Spleen (tissue), 11 donors: ENCODE data around the gene CRLF1. TPM values are rescaled to one million over a fixed set of nuclear protein-coding genes. Genes with fewer than 3 reads are reported as not detected.
A peak's percentile ranks its signal among the peaks of the same experiment; 100 is the strongest.

Experiments used
- DNase-seq: peaks from one replicate; pipeline ENCODE4 v3.0.0-alpha.2; 2020
- H3K27ac ChIP-seq, 8 donors: fragments of 200-600 bp; sonication (generic) in 7 of 8; 1 replicate in 4 of 8; 2 replicates in 4 of 8; pipeline versions ENCODE4 v1.5.0 to v1.8.0; 2016 to 2021; ENCODE audit warnings: inconsistent platforms in 4 of 8, mild to moderate bottlenecking in 4 of 8, moderate library complexity in 1 of 8
- H3K27me3 ChIP-seq, 7 donors: fragments of 200-600 bp; sonication (generic) in 6 of 7; replicated peaks in 1 of 7; 1 replicate in 4 of 7; 2 replicates in 3 of 7; pipeline versions ENCODE4 v1.5.0 to v1.8.0; 2016 to 2021; ENCODE audit warnings: inconsistent platforms in 3 of 7, mild to moderate bottlenecking in 1 of 7
- H3K36me3 ChIP-seq, 6 donors: fragments of 200-600 bp; sonication (generic) in 5 of 6; 1 replicate in 4 of 6; 2 replicates in 2 of 6; pipeline versions ENCODE4 v1.5.0 to v1.8.0; 2016 to 2021; ENCODE audit warnings: inconsistent platforms in 2 of 6
- H3K4me1 ChIP-seq, 6 donors: fragments of 200-600 bp; sonication (generic) in 5 of 6; 1 replicate in 3 of 6; 2 replicates in 3 of 6; pipeline versions ENCODE4 v1.5.0 to v1.8.0; 2016 to 2021; ENCODE audit warnings: inconsistent platforms in 3 of 6
- H3K4me3 ChIP-seq, 8 donors: fragments of 200-600 bp; sonication (generic) in 7 of 8; 1 replicate in 4 of 8; 2 replicates in 4 of 8; pipeline versions ENCODE4 v1.5.0 to v1.8.0; 2016 to 2021; ENCODE audit warnings: inconsistent platforms in 4 of 8, mild to moderate bottlenecking in 4 of 8, moderate library complexity in 2 of 8
- H3K9me3 ChIP-seq, 8 donors: fragments of 200-600 bp; sonication (generic) in 7 of 8; 1 replicate in 4 of 8; 2 replicates in 4 of 8; pipeline versions ENCODE4 v1.5.0 to v1.8.0; 2016 to 2021; ENCODE audit warnings: inconsistent platforms in 4 of 8
- CTCF ChIP-seq, 11 experiments: fragments of 200-600 bp in 7 of 11; fragments of 450-650 bp in 4 of 11; sonication (generic) in 4 of 11; IDR thresholded peaks in 8 of 11; conservative IDR thresholded peaks in 3 of 11; 1 replicate in 7 of 11; 2 replicates in 4 of 11; pipeline versions ENCODE4 v1.4.0 to v1.8.0; 2016 to 2021; ENCODE audit warnings: antibody characterized with exemption in 11 of 11, inconsistent platforms in 4 of 11, mild to moderate bottlenecking in 1 of 11
- POLR2A ChIP-seq, 3 donors: fragments of 450-650 bp; IDR thresholded peaks; one replicate each; pipeline ENCODE4 v1.5.1; 2017; ENCODE audit warnings: antibody characterized with exemption in 3 of 3, mild to moderate bottlenecking in 1 of 3
- POLR2AphosphoS5 ChIP-seq, 3 donors: sonication (generic); formaldehyde crosslinking; IDR thresholded peaks; one replicate each; pipeline ENCODE4 v1.5.1; 2017; ENCODE audit warnings: antibody characterized with exemption in 3 of 3
- WGBS, 5 donors: extraction: QIAGEN DNeasy Blood & Tissue Kit in 3 of 5; methylation state at CpG; one replicate each; pipeline versions ENCODE4 v1.1.5 to v1.1.7; 2013 to 2018; 5-methylcytosine and 5-hydroxymethylcytosine counted together
- intact Hi-C: fragments of 100-400 bp; cut with DNase I; formaldehyde crosslinking; loops from one replicate; pipeline ENCODE4 v1.15.0; 2023; ENCODE audit warnings: low total_unique reads
- polyA plus RNA-seq, 3 donors: library from polyadenylated mRNA; stranded (reverse); fragments of 200-250 nt; gene quantifications; one replicate each; pipeline ENCODE4 v1.2.1, GENCODE V29; 2013
- total RNA-seq, 7 donors: library from RNA; depleted of rRNA in 3 of 7; stranded (reverse); fragments of >200 nt in 3 of 7; fragmentation: NEBNext Ultra II Directional in 4 of 7; extraction: Animal tissue kit (Norgen Biotek cat#: 25700) in 4 of 7; gene quantifications; one replicate each; pipeline versions ENCODE4 v1.1.0 to v1.2.1, GENCODE V29; 2016 to 2021
- donor health status: healthy with polysubstance abuse.
- donor health status: DM: no; HTN: no; CAD: no; lungs with moderate emphysema.
- donor health status: DM: no; HTN: no; CAD: no.
- donor health status: Bipolar disorder and iron deficiency.
- donor health status: healthy.
- donor health status: DM: no; HTN: no; CAD: no.
- donor health status: DM: yes; HTN: yes; CAD: no.

Gene CRLF1
- total and polyA plus RNA-seq, 10 donors = 0.20 to 8.0 (median 2.6) TPM; not detected in 1

- no peaks in the 10 kb centered on the region for H3K36me3 ChIP-seq
- DNase-seq = no peak
- TF ChIP-seq POLR2A (IDR thresholded peaks at IDR 0.05) = no peak
- no peak for TF ChIP-seq CTCF (IDR thresholded peaks at IDR 0.05 in 8 of 11, conservative IDR thresholded peaks at IDR 0.05 in 3 of 11)
- peak overlapping the region in 1 of 8 donors; percentile 50 for H3K4me3 ChIP-seq
- peaks cover 32 to 98% (median 95%) of the 10 kb centered on the region in 7 donors for H3K27me3 ChIP-seq
- no peaks in the 10 kb centered on the region for H3K9me3 ChIP-seq
- H3K27ac ChIP-seq = no peak overlapping the region
- WGBS, 5 donors = 1 to 4% (median 3%) methylated on average over 52 to 68 of the region's 68 CpGs
- peaks cover 26 to 72% (median 49%) of the 10 kb centered on the region in 6 donors for H3K4me1 ChIP-seq
- intact Hi-C loops = no loop called here
These were observed 865 bp upstream of the CRLF1 start for GRCh38 chr19:18607226-18608101.

GRCh38 chr19:18605546-18606280, 886 bp downstream of the CRLF1 start:
- Histone ChIP-seq H3K36me3 (no peaks in the 10 kb centered on the region), H3K9me3 (no peaks in the 10 kb centered on the region), H3K27ac (no peak overlapping the region), H3K4me3 (peak overlapping the region in 1 of 8 donors; percentile 32), H3K4me1 (peaks cover 9 to 54% (median 32%) of the 10 kb centered on the region in 6 donors), H3K27me3 (peaks cover 20 to 98% (median 85%) of the 10 kb centered on the region in 7 donors)
- no peak for DNase-seq
- intact Hi-C loops = no loop called here
- 2 to 10% (median 4%) methylated on average over 22 to 65 of the region's 65 CpGs for WGBS, 5 donors
- TF ChIP-seq POLR2AphosphoS5 (IDR thresholded peaks at IDR 0.05) = no peak
- TF ChIP-seq CTCF (IDR thresholded peaks at IDR 0.05 in 8 of 11, conservative IDR thresholded peaks at IDR 0.05 in 3 of 11) = no peak
- TF ChIP-seq POLR2A (IDR thresholded peaks at IDR 0.05) = no peak

- 5 to 13% (median 8%) methylated on average over 5 to 17 of the region's 17 CpGs for WGBS, 5 donors
- no peak for TF ChIP-seq CTCF (IDR thresholded peaks at IDR 0.05 in 8 of 11, conservative IDR thresholded peaks at IDR 0.05 in 3 of 11)
- TF ChIP-seq POLR2A (IDR thresholded peaks at IDR 0.05) = no peak
- TF ChIP-seq POLR2AphosphoS5 (IDR thresholded peaks at IDR 0.05) = no peak
- Histone ChIP-seq H3K4me1 (peaks cover 7 to 49% (median 28%) of the 10 kb centered on the region in 6 donors), H3K4me3 (no peak overlapping the region), H3K36me3 (no peaks in the 10 kb centered on the region), H3K9me3 (no peaks in the 10 kb centered on the region), H3K27me3 (peaks cover 15 to 98% (median 80%) of the 10 kb centered on the region in 7 donors), H3K27ac (no peak overlapping the region)
- intact Hi-C loops = no loop called here
- DNase-seq = no peak
These were observed 1.4 kb downstream of the CRLF1 start for GRCh38 chr19:18605196-18605545.

- DNase-seq = no peak
- Histone ChIP-seq H3K36me3 (no peaks in the 10 kb centered on the region), H3K27ac (no peak overlapping the region), H3K27me3 (peaks cover 12 to 98% (median 78%) of the 10 kb centered on the region in 7 donors), H3K4me3 (no peak overlapping the region), H3K9me3 (no peaks in the 10 kb centered on the region), H3K4me1 (peaks cover 7 to 49% (median 28%) of the 10 kb centered on the region in 6 donors)
- TF ChIP-seq POLR2AphosphoS5 (IDR thresholded peaks at IDR 0.05) (no peak), POLR2A (IDR thresholded peaks at IDR 0.05) (no peak), CTCF (IDR thresholded peaks at IDR 0.05 in 8 of 11, conservative IDR thresholded peaks at IDR 0.05 in 3 of 11) (no peak)
- WGBS, 5 donors = 10 to 16% (median 12%) methylated on average over 10 of the region's 10 CpGs
- intact Hi-C loops = no loop called here
These were observed 1.8 kb downstream of the CRLF1 start for GRCh38 chr19:18604820-18605159.
